Natural killer cell (primary cell): ENCODE measurements around the gene SETBP1. TPM values are rescaled to one million over a fixed set of nuclear protein-coding genes. Genes with fewer than 3 reads are reported as not detected.
A peak's percentile ranks its signal among the peaks of the same experiment; 100 is the strongest.

Experiments used
- ATAC-seq, 3 donors: fragments of 150-1000 bp in 2 of 3; fragments of 200-7000 bp in 1 of 3; cut with Tn5 transposase; 1 replicate in 1 of 3; 2 replicates in 2 of 3; pipeline ENCODE4 v1.10.0; 2021; ENCODE audit warnings: mild to moderate bottlenecking in 2 of 3, moderate library complexity in 2 of 3
- DNase-seq, 2 donors: peaks; one replicate each; pipeline versions ENCODE4 v3.0.0 to v3.0.0-alpha.2; 2013 to 2021; ENCODE audit warnings: mixed read lengths in 1 of 2
- H3K27ac ChIP-seq: one replicate; pipeline ENCODE4 v1.5.1; 2013; ENCODE audit warnings: mild to moderate bottlenecking, low read length
- H3K27me3 ChIP-seq: one replicate; pipeline ENCODE4 v1.6.1; 2013; ENCODE audit warnings: low read length; ENCODE audit not compliant: control insufficient read depth, insufficient read depth
- H3K36me3 ChIP-seq: one replicate; pipeline ENCODE4 v1.6.1; 2013; ENCODE audit warnings: low read length; ENCODE audit not compliant: control insufficient read depth, insufficient read depth
- H3K4me1 ChIP-seq: one replicate; pipeline ENCODE4 v1.6.1; 2013; ENCODE audit warnings: low read length; ENCODE audit not compliant: control insufficient read depth, insufficient read depth
- H3K4me3 ChIP-seq: one replicate; pipeline ENCODE4 v1.5.1; 2013; ENCODE audit warnings: low read length
- H3K9me3 ChIP-seq: one replicate; pipeline ENCODE4 v1.6.1; 2013; ENCODE audit warnings: low read length; ENCODE audit not compliant: control insufficient read depth, insufficient read depth
- H3K27ac Mint-ChIP-seq, 2 donors: one replicate each; pipeline ENCODE4 v1.8.0; 2022; ENCODE audit warnings: mild to moderate bottlenecking in 2 of 2, mixed read lengths in 2 of 2, moderate library complexity in 1 of 2
- H3K27me3 Mint-ChIP-seq, 2 donors: one replicate each; pipeline ENCODE4 v1.8.0; 2022; ENCODE audit warnings: low read depth in 2 of 2, mixed read lengths in 2 of 2
- H3K36me3 Mint-ChIP-seq: one replicate; pipeline ENCODE4 v1.8.0; 2022; ENCODE audit warnings: mixed read lengths
- H3K4me1 Mint-ChIP-seq, 2 donors: one replicate each; pipeline ENCODE4 v1.8.0; 2022; ENCODE audit warnings: mixed read lengths in 2 of 2
- H3K4me3 Mint-ChIP-seq: one replicate; pipeline ENCODE4 v1.8.0; 2022; ENCODE audit warnings: mild to moderate bottlenecking, moderate library complexity, mixed read lengths
- H3K9me3 Mint-ChIP-seq, 2 donors: one replicate each; pipeline ENCODE4 v1.8.0; 2022; ENCODE audit warnings: mixed read lengths in 2 of 2
- CTCF ChIP-seq: fragments of 200-600 bp; IDR thresholded peaks from one replicate; pipeline ENCODE4 v1.8.0; 2022; ENCODE audit warnings: antibody characterized with exemption
- WGBS: methylation state at CpG from one replicate; pipeline ENCODE4 v1.1.7; 2013; ENCODE audit warnings: missing lambda C conversion rate; ENCODE audit not compliant: insufficient coverage; 5-methylcytosine and 5-hydroxymethylcytosine counted together
- intact Hi-C: fragments of 100-400 bp; cut with micrococcal nuclease; formaldehyde crosslinking; loops from one replicate; pipeline ENCODE4 v1.14.2; 2022
- total RNA-seq, 4 donors: library from RNA; stranded (reverse); fragments of 120-200 nt in 1 of 4; gene quantifications; one replicate each; pipeline versions ENCODE4 v1.2.3 to v1.2.4, GENCODE V29; 2013 to 2022

Gene SETBP1
- total RNA-seq, 3 donors from 2014 or later (not counting 1 experiment from before 2014, with no cell fraction given), result 36.0 to 46.6 (median 41.2) TPM

- Mint-ChIP-seq H3K9me3 (no peaks in the 10 kb centered on the region), H3K27ac (peak overlapping the region; percentile 70 to 94), H3K27me3 (no peaks in the 10 kb centered on the region), H3K4me3 (peak overlapping the region; percentile 74), H3K36me3 (no peaks in the 10 kb centered on the region), H3K4me1 (peaks cover 93 to 99% of the 10 kb centered on the region in 2 donors)
- Histone ChIP-seq H3K27me3 (no peaks in the 10 kb centered on the region), H3K36me3 (no peaks in the 10 kb centered on the region), H3K4me1 (peaks cover 70% of the 10 kb centered on the region), H3K27ac (no peak overlapping the region), H3K9me3 (no peaks in the 10 kb centered on the region), H3K4me3 (no peak overlapping the region)
- no peak for TF ChIP-seq CTCF
- intact Hi-C loops, result loop anchor here (5.0 kb wide), 2 partner anchors 110 to 220 kb away; no protein-coding TSS in a partner anchor
- DNase-seq (no peak), ATAC-seq (no peak)
- WGBS, result 75% methylated on average over 4 of the region's 4 CpGs
Measured at GRCh38 chr18:44727291-44727690, 46.6 kb downstream of the SETBP1 start.

DNA sequence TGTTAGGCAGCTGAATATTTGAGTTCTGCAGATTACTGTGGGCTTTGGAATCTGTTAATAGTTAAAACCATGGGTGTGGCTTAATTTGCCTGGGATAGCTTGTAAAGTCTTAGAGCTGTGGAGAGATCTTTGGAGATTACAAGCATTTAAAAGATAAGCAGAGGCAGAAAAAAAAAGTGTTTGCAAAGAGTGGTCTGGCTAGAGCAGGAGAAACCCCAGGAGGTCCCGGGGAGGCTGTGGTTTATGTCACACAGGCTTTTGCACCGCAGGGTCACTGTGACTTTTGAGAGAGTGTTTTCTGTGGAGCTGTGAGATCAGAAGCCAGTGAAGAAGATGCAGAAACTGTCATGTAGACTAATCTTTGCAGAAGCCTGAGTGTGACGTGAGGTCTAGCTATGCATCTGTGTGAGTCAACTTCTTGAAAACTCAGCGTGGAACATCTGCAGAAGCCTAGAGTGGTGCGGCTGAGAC is 49.0 kb downstream of the SETBP1 start:
- intact Hi-C loops, result loop anchor here (1.0 to 5.0 kb wide), 4 partner anchors 29 to 377 kb away; no protein-coding TSS in a partner anchor
- Mint-ChIP-seq H3K4me1 (peaks cover 93 to 97% of the 10 kb centered on the region in 2 donors), H3K27ac (peak overlapping the region; percentile 89 to 94), H3K4me3 (peak overlapping the region; percentile 81), H3K36me3 (no peaks in the 10 kb centered on the region), H3K9me3 (no peaks in the 10 kb centered on the region), H3K27me3 (peaks cover 0 to 3% of the 10 kb centered on the region in 2 donors)
- ATAC-seq (peak; percentile 73 to 81 (median 78)), DNase-seq (peak; percentile 63 to 77)
- H3K27me3 ChIP-seq, result no peaks in the 10 kb centered on the region
- no peaks in the 10 kb centered on the region for H3K36me3 ChIP-seq
- H3K27ac ChIP-seq, result peak overlapping the region; percentile 35
- 11% methylated on average over 5 of the region's 5 CpGs for WGBS
- TF ChIP-seq CTCF, result no peak
- peaks cover 69% of the 10 kb centered on the region for H3K4me1 ChIP-seq
- no peak overlapping the region for H3K4me3 ChIP-seq
- H3K9me3 ChIP-seq, result no peaks in the 10 kb centered on the region

- Mint-ChIP-seq H3K27me3 (peaks cover 0 to 3% of the 10 kb centered on the region in 2 donors), H3K4me1 (peaks cover 89 to 90% of the 10 kb centered on the region in 2 donors), H3K36me3 (no peaks in the 10 kb centered on the region), H3K4me3 (peak overlapping the region; percentile 81), H3K27ac (peak overlapping the region; percentile 89 to 94), H3K9me3 (no peaks in the 10 kb centered on the region)
- no peak overlapping the region for H3K4me3 ChIP-seq
- no peak for TF ChIP-seq CTCF
- ATAC-seq (no peak), DNase-seq (no peak)
- H3K4me1 ChIP-seq, result peaks cover 56% of the 10 kb centered on the region
- H3K27me3 ChIP-seq, result no peaks in the 10 kb centered on the region
- intact Hi-C loops, result loop anchor here (1.0 kb wide), 1 partner anchor 375 kb away; no protein-coding TSS in a partner anchor
- 94% methylated on average over 6 of the region's 7 CpGs for WGBS
- H3K36me3 ChIP-seq, result no peaks in the 10 kb centered on the region
- H3K9me3 ChIP-seq, result no peaks in the 10 kb centered on the region
- H3K27ac ChIP-seq, result peak overlapping the region; percentile 35
Measured at GRCh38 chr18:44730803-44731529, 50.3 kb downstream of the SETBP1 start.
